Esophagus squamous epithelium (tissue), 4 donors: Measurements from ENCODE around the gene F3.

Experiments used
- CTCF ChIP-seq, 6 experiments: fragments of 450-650 bp in 4 of 6; fragments of 200-600 bp in 2 of 6; sonication (generic) in 2 of 6; IDR thresholded peaks; one replicate each; pipeline ENCODE4 v1.5.1; 2016 to 2019; ENCODE audit warnings: antibody characterized with exemption in 6 of 6, mild to moderate bottlenecking in 4 of 6, moderate library complexity in 4 of 6
- POLR2A ChIP-seq, 4 donors: fragments of 450-650 bp; IDR thresholded peaks; one replicate each; pipeline ENCODE4 v1.6.1; 2017; ENCODE audit warnings: antibody characterized with exemption in 4 of 4, mild to moderate bottlenecking in 4 of 4, moderate library complexity in 3 of 4

- TF ChIP-seq CTCF (IDR thresholded peaks at IDR 0.05) (no peak), POLR2A (IDR thresholded peaks at IDR 0.05) (no peak)
These were observed 17.0 kb downstream of the F3 start for GRCh38 chr1:94524531-94524930.
